Muscle of arm (tissue), 14 donors: ENCODE measurements around the gene PCMT1. TPM values are rescaled to one million over a fixed set of nuclear protein-coding genes. Genes with fewer than 3 reads are reported as not detected.

Experiments
- DNase-seq: peaks from one replicate; pipeline ENCODE4 v3.0.0-alpha.2; 2013
- long read RNA-seq, 11 donors: transcript quantifications; one replicate each; lab custom pipeline, GENCODE V29; 2026
- polyA plus RNA-seq, 12 donors: library from polyadenylated mRNA; unstranded; fragments of 120-200 nt; gene quantifications; one replicate each; pipeline ENCODE4 v1.2.1, GENCODE V29; 2013; ENCODE audit not compliant: insufficient read length in 12 of 12

PCMT1 gene
- 10 to 100 TPM in 11 of 12 donors, not detected in 1; 58.3 to 96.6 (median 78.1) TPM for polyA plus RNA-seq
- long read RNA-seq, donor 1, transcript PCMT1-205 (8 exons, 1,984 nt) = minor isoform, 18 of 123 reads
- long read RNA-seq, donor 1, transcript PCMT1-203 (8 exons, 1,938 nt) = major isoform, 30 of 123 reads
- long read RNA-seq, donor 1, transcript PCMT1-201 (7 exons, 1,293 nt) = minor isoform, 13 of 123 reads
- long read RNA-seq, donor 1, partial matches to known transcripts = 51 of 123 reads
- long read RNA-seq, donor 1, other reads (novel, unspliced or antisense) = 10 of 123 reads
- long read RNA-seq, donor 2, transcript PCMT1-203 (8 exons, 1,938 nt) = minor isoform, 10 of 76 reads
- long read RNA-seq, donor 2, transcript PCMT1-205 (8 exons, 1,984 nt) = major isoform, 39 of 76 reads
- long read RNA-seq, donor 2, partial matches to known transcripts = 24 of 76 reads
- long read RNA-seq, donor 2, other reads (novel, unspliced or antisense) = 0 of 76 reads
- long read RNA-seq, donor 3, transcript PCMT1-203 (8 exons, 1,938 nt) = minor isoform, 6 of 24 reads
- long read RNA-seq, donor 3, transcript PCMT1-205 (8 exons, 1,984 nt) = major isoform, 14 of 24 reads
- long read RNA-seq, donor 3, partial matches to known transcripts = 0 of 24 reads
- long read RNA-seq, donor 3, other reads (novel, unspliced or antisense) = 0 of 24 reads
- long read RNA-seq, donor 4, transcript PCMT1-205 (8 exons, 1,984 nt) = major isoform, 16 of 26 reads
- long read RNA-seq, donor 4, partial matches to known transcripts = 6 of 26 reads
- long read RNA-seq, donor 4, other reads (novel, unspliced or antisense) = 0 of 26 reads
- long read RNA-seq, donor 5, transcript PCMT1-203 (8 exons, 1,938 nt) = minor isoform, 17 of 63 reads
- long read RNA-seq, donor 5, transcript PCMT1-205 (8 exons, 1,984 nt) = major isoform, 41 of 63 reads
- long read RNA-seq, donor 5, transcript PCMT1-201 (7 exons, 1,293 nt) = minor isoform, 5 of 63 reads
- long read RNA-seq, donor 5, partial matches to known transcripts = 0 of 63 reads
- long read RNA-seq, donor 5, other reads (novel, unspliced or antisense) = 0 of 63 reads
- long read RNA-seq, donor 6, transcript PCMT1-201 (7 exons, 1,293 nt) = minor isoform, 7 of 42 reads
- long read RNA-seq, donor 6, transcript PCMT1-203 (8 exons, 1,938 nt) = minor isoform, 8 of 42 reads
- long read RNA-seq, donor 6, transcript PCMT1-205 (8 exons, 1,984 nt) = major isoform, 20 of 42 reads
- long read RNA-seq, donor 6, partial matches to known transcripts = 7 of 42 reads
- long read RNA-seq, donor 6, other reads (novel, unspliced or antisense) = 0 of 42 reads
- long read RNA-seq, donor 7, transcript PCMT1-205 (8 exons, 1,984 nt) = major isoform, 21 of 36 reads
- long read RNA-seq, donor 7, transcript PCMT1-201 (7 exons, 1,293 nt) = minor isoform, 5 of 36 reads
- long read RNA-seq, donor 7, partial matches to known transcripts = 6 of 36 reads
- long read RNA-seq, donor 7, other reads (novel, unspliced or antisense) = 0 of 36 reads
- long read RNA-seq, donor 8, transcript PCMT1-203 (8 exons, 1,938 nt) = minor isoform, 9 of 52 reads
- long read RNA-seq, donor 8, transcript PCMT1-205 (8 exons, 1,984 nt) = major isoform, 38 of 52 reads
- long read RNA-seq, donor 8, partial matches to known transcripts = 0 of 52 reads
- long read RNA-seq, donor 8, other reads (novel, unspliced or antisense) = 0 of 52 reads
- long read RNA-seq, donor 9, transcript PCMT1-203 (8 exons, 1,938 nt) = major isoform, 10 of 23 reads
- long read RNA-seq, donor 9, transcript PCMT1-201 (7 exons, 1,293 nt) = minor isoform, 5 of 23 reads
- long read RNA-seq, donor 9, transcript PCMT1-205 (8 exons, 1,984 nt) = minor isoform, 8 of 23 reads
- long read RNA-seq, donor 9, partial matches to known transcripts = 0 of 23 reads
- long read RNA-seq, donor 9, other reads (novel, unspliced or antisense) = 0 of 23 reads
- long read RNA-seq, donor 10, transcript PCMT1-205 (8 exons, 1,984 nt) = major isoform, 44 of 64 reads
- long read RNA-seq, donor 10, transcript PCMT1-203 (8 exons, 1,938 nt) = minor isoform, 12 of 64 reads
- long read RNA-seq, donor 10, partial matches to known transcripts = 6 of 64 reads
- long read RNA-seq, donor 10, other reads (novel, unspliced or antisense) = 0 of 64 reads
- long read RNA-seq, donor 11, transcript PCMT1-205 (8 exons, 1,984 nt) = major isoform, 33 of 75 reads
- long read RNA-seq, donor 11, transcript PCMT1-201 (7 exons, 1,293 nt) = minor isoform, 10 of 75 reads
- long read RNA-seq, donor 11, transcript PCMT1-203 (8 exons, 1,938 nt) = minor isoform, 18 of 75 reads
- long read RNA-seq, donor 11, partial matches to known transcripts = 13 of 75 reads
- long read RNA-seq, donor 11, other reads (novel, unspliced or antisense) = 0 of 75 reads

- peak; percentile 90 for DNase-seq
Measured at GRCh38 chr6:149749594-149750135, at the start of gene PCMT1. TSS of gene PCMT1 (plus strand) at chr6:149749741. CDS start at chr6:149749902, 161 bp downstream.

- no peak for DNase-seq
Measured at GRCh38 chr6:149701714-149702113, 47.8 kb upstream of the PCMT1 start.

DNA sequence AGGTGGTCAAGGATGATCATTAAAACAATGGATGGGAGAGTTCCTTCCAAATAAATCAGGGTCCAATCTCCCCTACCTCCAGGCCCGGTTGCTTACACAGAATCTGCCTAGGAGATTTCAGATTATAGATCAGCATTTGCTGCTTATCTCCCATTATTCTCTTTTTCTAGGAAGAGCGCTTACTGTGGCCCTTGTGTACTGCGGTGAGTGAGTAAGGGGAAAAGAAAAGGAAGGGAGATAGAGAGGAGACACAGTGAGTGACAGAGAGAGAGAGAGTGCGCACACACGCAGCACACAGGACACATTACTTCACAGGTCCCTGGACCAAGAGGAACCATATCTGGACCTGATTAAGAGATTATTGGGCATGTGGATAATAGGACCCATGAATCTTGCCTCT lies 37.8 kb upstream of the PCMT1 start:
- DNase-seq = no peak

GRCh38 chr6:149714442-149714841 lies 35.1 kb upstream of the PCMT1 start:
- no peak for DNase-seq

DNA sequence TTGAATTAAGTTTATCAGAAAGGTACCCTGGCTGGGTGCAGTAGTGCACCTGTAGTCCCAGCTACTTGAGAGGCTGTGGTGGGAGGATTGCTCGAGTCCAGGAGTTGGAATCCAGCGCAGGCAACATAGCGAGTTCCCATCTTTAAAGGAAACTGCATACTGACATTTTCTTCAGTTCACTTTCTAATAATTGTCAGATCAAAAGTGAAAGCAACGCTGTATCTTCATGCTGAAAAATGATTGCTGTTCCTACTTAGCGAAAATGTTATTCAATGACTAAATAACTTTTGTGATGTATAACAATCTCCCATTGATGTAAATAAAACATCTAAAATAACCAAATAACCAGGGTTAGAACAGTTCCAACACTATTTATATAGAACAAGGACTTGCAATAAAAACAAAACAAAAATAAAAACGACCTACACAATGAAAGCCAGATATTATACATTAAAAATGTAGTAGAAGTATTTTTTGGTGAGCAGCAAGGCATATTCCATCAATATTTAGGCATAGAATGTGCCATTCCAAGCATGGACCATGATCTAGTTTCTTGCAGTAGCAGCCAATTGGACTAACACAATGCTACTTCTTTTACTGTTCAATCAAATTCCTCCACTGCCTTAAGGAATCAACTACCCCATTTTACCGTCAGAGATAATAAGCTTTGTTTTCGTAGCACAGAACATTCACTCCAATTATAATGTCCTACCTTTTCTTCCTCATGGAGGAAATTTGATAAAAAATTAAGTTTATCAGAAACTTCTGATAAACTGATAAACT lies 33.2 kb upstream of the PCMT1 start:
- DNase-seq = no peak

DNA sequence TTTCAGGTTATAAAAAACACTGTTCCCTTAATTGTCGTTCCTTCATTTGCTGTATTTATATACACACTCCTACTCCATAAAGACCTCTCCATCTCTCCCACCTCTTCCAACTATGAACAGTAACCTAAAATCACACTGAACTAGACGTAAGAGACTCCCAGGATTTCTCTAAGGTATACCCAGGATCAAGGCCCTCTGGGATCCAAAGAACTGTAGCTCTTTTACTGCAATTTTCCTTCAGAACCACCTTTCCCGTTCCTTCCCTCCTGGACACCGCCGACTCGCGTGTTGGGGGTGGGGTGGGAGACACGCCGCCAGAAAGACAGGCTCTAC lies 32.3 kb upstream of the PCMT1 start:
- DNase-seq = no peak

- DNase-seq = peak; percentile 90
Measured at GRCh38 chr6:149717588-149718458, 31.7 kb upstream of the PCMT1 start, which contains the start of gene LATS1. TSS of gene LATS1 (minus strand) at chr6:149718101. CDS start at chr6:149702126, 15,975 bp downstream.

DNA sequence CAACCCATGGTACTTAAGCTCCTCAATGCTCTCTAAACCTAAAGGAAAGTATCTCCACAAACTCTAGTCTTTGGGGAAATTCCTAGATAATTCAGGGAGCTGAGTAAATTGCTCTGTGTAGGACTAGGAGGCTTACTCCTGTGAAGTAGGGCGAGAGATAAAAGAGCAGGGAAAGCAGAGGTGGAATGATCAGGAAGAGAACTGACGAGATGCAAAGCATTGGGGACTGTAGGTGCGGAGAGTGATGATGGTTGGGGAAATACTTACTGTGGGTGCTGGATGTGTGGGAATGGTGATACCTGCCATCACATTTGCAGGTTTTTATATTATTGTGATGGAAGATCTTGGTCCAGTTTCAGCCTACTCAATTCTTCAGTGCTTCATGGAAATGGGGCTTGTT lies 30.0 kb upstream of the PCMT1 start:
- no peak for DNase-seq

GRCh38 chr6:149723262-149723661 lies 26.3 kb upstream of the PCMT1 start:
- no peak for DNase-seq

DNA sequence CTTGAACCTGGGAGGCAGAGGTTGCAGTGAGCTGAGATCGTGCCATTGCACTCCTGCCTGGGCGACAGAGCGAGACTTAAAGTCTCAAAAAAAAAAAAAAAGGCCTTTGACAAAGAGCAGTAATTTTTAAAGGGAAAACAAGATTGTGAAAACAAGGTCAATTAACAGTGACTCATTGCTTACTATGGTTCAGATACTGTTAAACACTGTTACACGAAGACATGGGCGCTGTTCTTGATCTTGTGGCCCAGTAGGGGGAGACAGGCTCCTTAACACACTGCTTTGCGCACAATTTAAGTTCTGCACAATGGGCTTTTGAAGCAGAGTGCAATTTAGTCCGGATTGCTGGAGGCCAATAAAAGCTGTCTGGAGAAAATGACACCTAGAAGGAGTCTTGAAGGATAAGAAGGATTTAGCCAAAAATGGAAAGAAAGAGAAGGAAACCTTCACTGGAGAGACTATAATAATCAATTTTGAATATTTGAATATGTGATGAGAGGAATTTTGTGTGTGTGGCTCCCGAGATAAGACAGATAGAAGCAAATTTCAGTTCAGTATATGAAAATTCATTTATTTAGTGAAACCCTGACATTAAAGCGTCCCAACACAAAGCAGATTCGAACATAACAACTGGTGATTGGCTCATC lies 25.6 kb upstream of the PCMT1 start:
- peak; percentile 16 for DNase-seq

GRCh38 chr6:149725785-149726184 lies 23.8 kb upstream of the PCMT1 start:
- no peak for DNase-seq

GRCh38 chr6:149727793-149728498 lies 21.6 kb upstream of the PCMT1 start:
- no peak for DNase-seq

DNA sequence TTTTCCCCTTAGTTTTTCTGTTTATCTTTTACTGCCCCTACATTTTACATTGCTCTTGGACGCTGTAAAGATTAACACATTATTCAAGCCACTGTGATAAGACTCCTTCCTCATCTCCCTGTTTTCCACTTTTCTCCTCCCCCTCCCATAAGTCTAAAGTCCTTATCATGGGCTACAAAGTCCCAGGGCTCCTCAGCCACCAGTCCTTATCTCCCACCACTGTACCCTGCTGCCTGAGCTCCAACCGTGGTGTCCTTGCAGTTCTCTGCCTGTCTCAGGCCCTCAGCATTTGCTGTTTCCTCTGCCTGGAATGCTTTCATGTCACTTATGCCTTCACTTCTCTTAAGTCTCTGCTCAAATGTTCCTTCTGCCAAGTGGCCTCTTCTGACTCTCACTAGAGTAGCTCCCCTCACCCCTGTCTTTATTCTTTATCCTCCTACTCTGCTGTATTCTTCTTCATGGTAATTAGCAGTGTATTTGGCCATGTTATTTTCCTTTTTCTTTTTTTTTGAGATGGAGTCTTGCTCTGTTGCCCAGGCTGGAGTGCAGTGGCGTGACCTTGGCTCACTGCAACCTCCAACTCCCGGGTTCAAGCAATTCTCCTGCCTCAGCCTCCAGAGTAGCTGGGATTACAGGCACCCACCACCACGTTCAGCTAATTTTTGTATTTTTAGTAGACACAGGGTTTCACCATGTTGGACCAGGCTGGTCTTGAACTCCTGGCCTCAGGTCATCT lies 20.9 kb upstream of the PCMT1 start:
- DNase-seq = no peak

- DNase-seq = no peak
Measured at GRCh38 chr6:149729824-149730223, 19.7 kb upstream of the PCMT1 start.

GRCh38 chr6:149733089-149733720 lies 16.3 kb upstream of the PCMT1 start:
- no peak for DNase-seq
